HG02885 (cell line): ENCODE results near the gene EME1.
"Not testable (repeated sequence)": the region's sequence is repeated elsewhere in the genome, so short reads cannot be mapped to it uniquely, and the experiment has no call there.

Experiments
- ATAC-seq: cut with Tn5 transposase; IDR thresholded peaks from one replicate; pipeline ENCODE4 v1.9.1; 2021; ENCODE audit warnings: mild to moderate bottlenecking; ENCODE audit not compliant: unreplicated experiment, poor library complexity

The EME1 gene

DNA sequence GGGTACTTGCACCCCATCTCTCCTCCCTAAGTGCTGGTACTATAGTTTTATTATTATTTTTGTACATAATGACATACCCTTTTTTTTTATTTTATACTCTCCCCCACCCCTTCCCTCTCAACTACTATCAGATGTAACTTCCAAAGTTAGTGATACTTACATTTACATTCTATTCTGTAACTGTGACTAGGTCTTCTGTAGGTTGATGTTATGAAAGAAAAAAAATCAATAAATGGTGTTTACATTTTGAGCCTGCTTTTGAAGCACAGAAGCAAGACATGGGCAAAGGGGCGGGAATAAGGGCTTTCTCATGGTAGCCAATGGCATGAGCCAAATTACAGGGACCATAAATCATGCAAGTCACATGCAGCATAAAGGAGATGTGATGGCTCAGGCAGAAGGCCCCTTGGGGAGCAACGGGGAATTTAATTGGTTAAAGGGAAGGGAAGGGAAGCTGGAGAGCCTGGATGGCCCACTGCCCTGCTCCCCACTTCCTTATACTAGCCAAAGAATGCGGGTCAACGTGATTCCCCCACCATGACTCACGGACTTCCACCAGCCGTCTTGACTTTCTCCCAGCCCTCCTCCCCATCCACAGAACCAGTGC, 50.6 kb downstream of the EME1 start:
- ATAC-seq = no peak

- no peak for ATAC-seq
These were observed 51.4 kb downstream of the EME1 start for GRCh38 chr17:50424246-50424995.

- peak; percentile 3 for ATAC-seq
These were observed 52.1 kb downstream of the EME1 start for GRCh38 chr17:50424996-50425681.

DNA sequence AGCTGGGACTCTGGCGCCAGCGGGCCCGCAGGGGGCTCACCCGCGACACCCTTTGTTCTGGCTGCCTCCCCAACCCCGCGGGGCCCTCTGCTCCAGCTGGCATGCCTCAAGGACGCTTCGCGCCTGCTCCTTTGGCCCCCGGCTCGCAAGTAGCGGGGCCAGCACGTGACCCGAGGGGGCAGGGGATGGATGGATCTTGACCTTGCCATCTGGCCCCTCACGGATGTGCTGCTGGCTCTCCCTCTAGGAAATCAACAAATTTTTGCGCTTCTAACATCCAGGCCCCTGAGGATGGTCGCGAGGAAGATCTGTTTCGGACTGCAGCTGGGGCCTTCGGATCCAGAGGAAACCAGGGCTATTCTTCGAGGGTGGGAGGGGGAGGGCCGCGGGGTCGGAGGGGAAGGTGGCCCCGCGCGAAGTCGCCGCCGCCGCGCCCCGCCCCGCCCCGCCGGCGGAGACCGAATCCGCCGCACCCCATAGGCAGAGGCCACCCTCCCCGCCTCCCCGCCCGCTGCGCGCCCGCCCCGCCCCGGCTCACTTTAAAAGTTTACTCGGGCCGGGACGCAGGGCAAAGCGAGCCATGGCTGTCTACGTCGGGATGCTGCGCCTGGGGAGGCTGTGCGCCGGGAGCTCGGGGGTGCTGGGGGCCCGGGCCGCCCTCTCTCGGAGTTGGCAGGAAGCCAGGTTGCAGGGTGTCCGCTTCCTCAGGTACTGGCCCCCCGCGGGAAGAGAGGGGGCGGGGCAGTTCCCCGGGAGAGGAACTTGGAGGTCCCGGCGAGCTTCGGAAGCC, 52.8 kb downstream of the EME1 start, which contains the start of gene ACSF2:
Gene ACSF2, plus strand, starts transcription at position 537 of the 790 bp plus-strand sequence. Its CDS starts 44 bp downstream, at position 581.
- peak; percentile 55 for ATAC-seq

DNA sequence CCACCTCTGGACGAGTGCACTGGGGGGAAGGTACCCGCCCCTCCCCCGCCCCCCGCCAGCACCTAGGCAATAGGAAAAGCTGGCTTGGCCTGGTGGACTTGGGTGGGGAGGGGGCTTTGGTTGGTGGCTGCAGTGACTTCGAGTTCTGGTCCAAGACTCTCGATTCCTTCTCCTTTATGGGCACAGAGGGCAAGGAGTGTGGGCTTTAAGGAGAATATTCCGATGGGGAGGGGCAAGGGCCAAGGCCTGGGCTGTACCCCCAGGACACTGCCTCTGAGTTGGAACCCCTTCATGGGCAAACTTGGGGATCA, 53.4 kb downstream of the EME1 start:
- no peak for ATAC-seq

DNA sequence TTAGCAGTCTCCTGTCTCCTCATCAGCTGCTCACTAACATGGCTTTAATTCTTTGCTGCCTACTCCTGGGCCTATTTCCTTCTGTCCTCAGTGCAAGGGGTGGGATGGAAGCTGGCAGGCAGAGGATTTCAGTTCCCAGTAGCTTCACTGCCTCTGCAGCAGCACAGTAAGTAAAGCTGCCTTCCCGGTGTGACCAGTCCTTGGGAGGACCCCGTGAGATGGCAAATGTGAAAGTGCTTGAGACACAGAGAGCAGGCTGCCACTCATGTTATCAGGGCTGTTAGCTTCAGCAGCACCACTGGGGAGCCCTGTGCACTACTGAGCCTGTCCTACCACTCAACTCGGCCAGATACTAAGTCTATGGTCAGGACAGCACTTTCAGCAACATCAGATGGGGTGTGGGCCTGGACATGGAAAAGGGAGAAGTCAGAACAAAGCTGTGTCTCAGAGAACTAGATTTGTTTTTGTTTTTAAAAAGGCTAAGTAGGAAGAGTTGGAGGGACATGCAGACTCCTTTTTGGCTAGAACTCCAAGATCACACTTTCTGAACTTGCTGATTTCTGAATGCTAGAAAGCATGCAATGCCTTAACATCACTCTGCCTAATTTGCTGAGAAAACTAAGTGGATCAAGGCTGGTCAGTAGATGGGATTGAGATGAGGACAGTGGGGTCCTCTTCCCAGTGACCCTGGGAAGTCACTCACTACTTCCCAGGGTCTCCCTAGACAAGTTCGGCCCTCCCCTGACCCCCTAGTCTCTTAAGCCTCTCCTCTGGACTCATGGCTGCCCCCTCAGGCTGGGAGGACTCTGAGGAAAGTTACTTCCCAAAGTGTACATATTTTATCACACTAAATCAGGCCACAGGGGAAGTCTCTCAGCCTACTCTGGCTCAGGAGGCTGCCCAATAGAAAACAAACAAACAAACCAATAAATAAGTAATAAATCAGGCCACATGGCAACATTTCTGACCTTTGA, 54.1 kb downstream of the EME1 start:
- ATAC-seq = peak; percentile 35

DNA sequence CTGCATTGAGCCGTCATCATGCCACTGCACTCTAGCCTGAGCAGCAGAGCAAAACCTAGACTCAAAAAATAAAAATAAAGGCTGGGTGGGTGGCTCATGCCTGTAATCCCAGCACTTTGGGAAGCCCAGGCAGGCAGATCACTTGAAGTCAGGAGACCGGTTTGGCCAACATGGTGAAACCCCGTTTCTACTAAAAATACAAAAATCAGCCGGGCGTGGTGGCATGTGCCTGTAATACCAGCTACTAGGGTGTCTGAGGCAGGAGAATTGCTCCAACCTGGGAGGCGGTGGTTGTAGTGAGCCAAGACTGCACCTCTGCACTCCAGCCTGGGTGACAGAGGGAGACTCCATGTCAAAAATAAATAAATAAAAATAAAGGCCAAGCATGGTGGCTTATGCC, 55.1 kb downstream of the EME1 start:
- not testable (repeated sequence) for ATAC-seq

- ATAC-seq = no peak
These were observed 55.9 kb downstream of the EME1 start for GRCh38 chr17:50428831-50429424.

- no peak for ATAC-seq
These were observed 56.8 kb downstream of the EME1 start for GRCh38 chr17:50429793-50430192.
